Keratinocyte (primary cell): Measurements from ENCODE around the gene ESRRG. TPM values are rescaled to one million over a fixed set of nuclear protein-coding genes. Genes with fewer than 3 reads are reported as not detected.

Source experiments
- DNase-seq: peaks from one replicate; pipeline ENCODE4 v3.0.0-alpha.2; 2011; ENCODE audit warnings: low read depth, missing footprints, low spot score
- FAIRE-seq: peaks from 2 replicates; lab custom pipeline; 2011; peaks lifted over from hg19 to GRCh38; lab: Jason Lieb, UNC
- H2AFZ ChIP-seq: 2 replicates; pipeline ENCODE4 v1.6.0; 2012; ENCODE audit warnings: low read length, control low read depth, inconsistent platforms; ENCODE audit not compliant: control insufficient read depth
- H3K27ac ChIP-seq: 2 replicates; pipeline ENCODE4 v1.5.1; 2011; ENCODE audit warnings: low read length; ENCODE audit not compliant: control insufficient read depth, insufficient read depth
- H3K27me3 ChIP-seq: 3 replicates; pipeline ENCODE4 v1.6.0; 2011; ENCODE audit warnings: low read length; ENCODE audit not compliant: control insufficient read depth, insufficient read depth; ENCODE audit errors: extremely low read depth
- H3K36me3 ChIP-seq, 2 experiments: 2 replicates in 1 of 2; 3 replicates in 1 of 2; pipeline ENCODE4 v1.5.1; 2011; ENCODE audit warnings: low read length in 2 of 2, mild to moderate bottlenecking in 1 of 2; ENCODE audit not compliant: control insufficient read depth in 2 of 2, insufficient read depth in 2 of 2; ENCODE audit errors: extremely low read depth in 1 of 2
- H3K4me1 ChIP-seq: 3 replicates; pipeline ENCODE4 v1.5.1; 2011; ENCODE audit warnings: low read length; ENCODE audit not compliant: control insufficient read depth, insufficient read depth; ENCODE audit errors: extremely low read depth
- H3K4me2 ChIP-seq: 3 replicates; pipeline ENCODE4 v1.6.0; 2011; ENCODE audit warnings: low read depth, low read length; ENCODE audit not compliant: control insufficient read depth, insufficient read depth; ENCODE audit errors: extremely low read depth
- H3K4me3 ChIP-seq, 3 experiments: fragments of 200-600 bp in 1 of 3; sonication (generic) in 1 of 3; 2 replicates in 2 of 3; 3 replicates in 1 of 3; pipeline ENCODE4 v1.5.1; 2011 to 2016; ENCODE audit warnings: low read length in 3 of 3, mild to moderate bottlenecking in 3 of 3, control low read depth in 2 of 3, inconsistent platforms in 1 of 3, low read depth in 1 of 3, mixed read lengths in 1 of 3, mixed run types in 1 of 3, moderate library complexity in 1 of 3; ENCODE audit not compliant: control insufficient read depth in 2 of 3, insufficient read depth in 2 of 3; ENCODE audit errors: extremely low read depth in 1 of 3
- H3K79me2 ChIP-seq: 2 replicates; pipeline ENCODE4 v1.6.0; 2012; ENCODE audit warnings: low read length; ENCODE audit not compliant: control insufficient read depth, insufficient read depth
- H3K9ac ChIP-seq: 3 replicates; pipeline ENCODE4 v1.6.0; 2011; ENCODE audit warnings: low read length; ENCODE audit not compliant: control insufficient read depth, insufficient read depth; ENCODE audit errors: extremely low read depth
- H3K9me1 ChIP-seq: 3 replicates; pipeline ENCODE4 v1.6.0; 2011; ENCODE audit warnings: low read length; ENCODE audit not compliant: control insufficient read depth, insufficient read depth; ENCODE audit errors: extremely low read depth
- H3K9me3 ChIP-seq: 2 replicates; pipeline ENCODE4 v1.5.1; 2012; ENCODE audit warnings: low read depth, low read length; ENCODE audit not compliant: control insufficient read depth
- H4K20me1 ChIP-seq: 3 replicates; pipeline ENCODE4 v1.6.0; 2011; ENCODE audit warnings: low read length; ENCODE audit not compliant: control insufficient read depth, insufficient read depth; ENCODE audit errors: extremely low read depth
- EZH2 ChIP-seq: IDR thresholded peaks from one replicate; pipeline ENCODE4 v1.6.1; 2012; ENCODE audit warnings: inconsistent platforms, mild to moderate bottlenecking, low read length, moderate library complexity
- dilution Hi-C: fragments of 300-500 bp; cut with MboI; formaldehyde crosslinking; loops from one replicate; pipeline ENCODE4 v1.7.0; 2020; ENCODE audit warnings: low sequenced_read_pairs; ENCODE audit not compliant: extremely low pct_ligation_motif_present
- polyA plus RNA-seq, 5 experiments: library from polyadenylated mRNA; depleted of rRNA in 3 of 5; stranded (reverse) in 3 of 5; stranded (forward) in 1 of 5; unstranded in 1 of 5; fragments of >200 nt; gene quantifications; 1 replicate in 1 of 5; 2 replicates in 3 of 5; 3 replicates in 1 of 5; pipeline versions ENCODE4 v1.2.1 to v1.2.3, GENCODE V29; 2011 to 2012; ENCODE audit warnings: missing spikeins in 2 of 5, low read depth in 1 of 5, low replicate concordance in 1 of 5
- TF ChIP-seq, protein P1 (sequence below), 3 experiments: IDR thresholded peaks in 1 of 3; conservative IDR thresholded peaks in 1 of 3; optimal IDR thresholded peaks in 1 of 3; 2 replicates in 2 of 3; 3 replicates in 1 of 3; pipeline versions ENCODE3 to v1.5.1; 2011; ENCODE audit warnings: low read length in 3 of 3, mild to moderate bottlenecking in 3 of 3, moderate library complexity in 2 of 3, control low read depth in 1 of 3, inconsistent platforms in 1 of 3; ENCODE audit not compliant: insufficient read depth in 2 of 3; ENCODE audit errors: extremely low read depth in 1 of 3

ESRRG gene
- polyA plus RNA-seq, 1 donor (not counting 4 experiments of a cell fraction or from before 2014, with no cell fraction given), result 0.08 TPM

- dilution Hi-C loops, result no loop called here
- Histone ChIP-seq H3K36me3 (no peaks in the 10 kb centered on the region), H3K4me3 (no peak overlapping the region), H3K9me1 (no peaks in the 10 kb centered on the region), H2AFZ (no peak overlapping the region), H4K20me1 (no peaks in the 10 kb centered on the region), H3K4me2 (no peak overlapping the region), H3K9me3 (no peaks in the 10 kb centered on the region), H3K4me1 (peaks cover 3% of the 10 kb centered on the region), H3K27me3 (no peaks in the 10 kb centered on the region), H3K27ac (no peak overlapping the region), H3K9ac (no peak overlapping the region), H3K79me2 (no peaks in the 10 kb centered on the region)
- DNase-seq (no peak), FAIRE-seq (no peak)
- TF ChIP-seq, protein P1, sequence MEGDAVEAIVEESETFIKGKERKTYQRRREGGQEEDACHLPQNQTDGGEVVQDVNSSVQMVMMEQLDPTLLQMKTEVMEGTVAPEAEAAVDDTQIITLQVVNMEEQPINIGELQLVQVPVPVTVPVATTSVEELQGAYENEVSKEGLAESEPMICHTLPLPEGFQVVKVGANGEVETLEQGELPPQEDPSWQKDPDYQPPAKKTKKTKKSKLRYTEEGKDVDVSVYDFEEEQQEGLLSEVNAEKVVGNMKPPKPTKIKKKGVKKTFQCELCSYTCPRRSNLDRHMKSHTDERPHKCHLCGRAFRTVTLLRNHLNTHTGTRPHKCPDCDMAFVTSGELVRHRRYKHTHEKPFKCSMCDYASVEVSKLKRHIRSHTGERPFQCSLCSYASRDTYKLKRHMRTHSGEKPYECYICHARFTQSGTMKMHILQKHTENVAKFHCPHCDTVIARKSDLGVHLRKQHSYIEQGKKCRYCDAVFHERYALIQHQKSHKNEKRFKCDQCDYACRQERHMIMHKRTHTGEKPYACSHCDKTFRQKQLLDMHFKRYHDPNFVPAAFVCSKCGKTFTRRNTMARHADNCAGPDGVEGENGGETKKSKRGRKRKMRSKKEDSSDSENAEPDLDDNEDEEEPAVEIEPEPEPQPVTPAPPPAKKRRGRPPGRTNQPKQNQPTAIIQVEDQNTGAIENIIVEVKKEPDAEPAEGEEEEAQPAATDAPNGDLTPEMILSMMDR (optimal IDR thresholded peaks at IDR 0.05 in 1 of 3, IDR thresholded peaks at IDR 0.05 in 1 of 3, conservative IDR thresholded peaks at IDR 0.05 in 1 of 3; ENCODE audit: extremely low read depth in 1 of 3, insufficient read depth in 2 of 3, low read length in 3 of 3), result no peak
- TF ChIP-seq EZH2, result no peak
These were observed 118.5 kb downstream of the ESRRG start for GRCh38 chr1:216604771-216605170.

- dilution Hi-C loops, result no loop called here
- Histone ChIP-seq H3K36me3 (no peaks in the 10 kb centered on the region), H3K27ac (peak overlapping the region; percentile 74), H2AFZ (peak overlapping the region; percentile 99), H3K9me3 (no peaks in the 10 kb centered on the region), H3K9me1 (no peaks in the 10 kb centered on the region), H3K9ac (peak overlapping the region; percentile 85), H4K20me1 (no peaks in the 10 kb centered on the region), H3K79me2 (no peaks in the 10 kb centered on the region), H3K4me3 (peak overlapping the region; percentile 40 to 87 (median 86)), H3K4me2 (peak overlapping the region; percentile 94), H3K27me3 (no peaks in the 10 kb centered on the region), H3K4me1 (peaks cover 3% of the 10 kb centered on the region)
- no peak for TF ChIP-seq EZH2
- TF ChIP-seq, protein P1 (optimal IDR thresholded peaks at IDR 0.05 in 1 of 3, IDR thresholded peaks at IDR 0.05 in 1 of 3, conservative IDR thresholded peaks at IDR 0.05 in 1 of 3; ENCODE audit: extremely low read depth in 1 of 3, insufficient read depth in 2 of 3, low read length in 3 of 3), result peak; percentile 33 to 70 (median 40)
- peak; percentile 32 for FAIRE-seq
- DNase-seq, result no peak
These were observed 122.3 kb downstream of the ESRRG start for GRCh38 chr1:216600730-216601609.
